NOMO-1 (cell line): ENCODE measurements around the gene LGR4.
"Not testable (repeated sequence)": the region's sequence is repeated elsewhere in the genome, so short reads cannot be mapped to it uniquely, and the experiment has no call there.

Source experiments
- DNase-seq, 2 experiments: peaks; one replicate each; lab custom pipeline; 2025; ENCODE audit not compliant: unreplicated experiment in 2 of 2; lab: John Stamatoyannopoulos, UW

LGR4 gene

DNA sequence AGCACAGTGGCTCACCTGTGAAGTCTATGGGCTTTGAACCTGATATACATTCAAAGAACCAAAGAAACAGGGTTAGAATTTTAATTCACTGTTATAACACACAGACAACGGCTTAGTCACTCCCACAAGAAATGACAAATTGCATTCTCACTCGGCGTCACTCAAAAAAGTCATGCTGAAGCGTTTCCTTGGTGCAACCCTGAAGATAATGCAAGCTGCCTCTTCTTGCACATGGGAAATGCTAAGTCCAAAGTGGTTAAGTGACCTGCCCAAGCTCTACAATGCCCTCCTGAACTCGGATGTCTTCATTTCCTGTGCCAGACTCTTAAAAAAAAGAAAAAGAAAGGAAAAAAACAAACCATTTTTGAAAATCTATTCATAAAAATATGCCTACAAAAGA lies 10.0 kb downstream of the LGR4 start:
- no peak for DNase-seq

DNA sequence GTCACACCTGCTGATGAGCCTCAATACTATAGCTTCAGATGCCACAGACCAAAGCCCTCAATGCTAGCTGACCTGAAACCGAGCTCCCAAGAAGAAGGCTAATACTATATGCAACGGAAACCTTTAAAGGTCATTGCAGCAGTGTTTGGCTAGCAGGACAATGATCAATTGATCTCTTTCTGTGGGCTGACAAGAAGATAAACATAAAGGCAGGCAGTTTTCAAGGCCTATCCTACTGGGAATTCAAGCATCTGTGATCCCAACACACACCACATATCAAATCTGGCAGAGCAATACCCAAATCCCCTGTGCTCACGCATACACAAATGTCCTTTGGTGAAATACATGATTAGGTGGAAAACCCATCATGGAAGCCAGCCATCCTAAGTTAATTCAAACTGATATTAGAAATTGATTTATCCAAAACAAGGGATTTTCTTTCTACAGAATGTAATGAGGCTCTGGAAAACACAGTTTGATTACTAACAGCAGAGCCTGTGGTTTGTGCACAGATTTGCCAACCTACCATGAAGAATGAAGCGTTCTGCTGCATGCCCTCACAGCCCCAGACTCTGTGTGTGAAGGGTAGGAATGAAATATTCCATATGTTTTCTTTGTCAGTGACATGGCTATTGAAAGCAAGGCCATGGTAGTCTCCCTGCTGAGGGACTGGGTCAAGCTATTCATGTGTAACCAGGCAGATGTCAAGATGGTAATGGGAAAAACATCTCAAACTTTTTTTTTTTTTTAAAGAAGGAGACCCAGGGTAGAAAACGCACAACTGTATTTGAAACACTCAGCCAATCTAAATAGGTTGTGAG lies 12.2 kb downstream of the LGR4 start:
- DNase-seq, result no peak

DNA sequence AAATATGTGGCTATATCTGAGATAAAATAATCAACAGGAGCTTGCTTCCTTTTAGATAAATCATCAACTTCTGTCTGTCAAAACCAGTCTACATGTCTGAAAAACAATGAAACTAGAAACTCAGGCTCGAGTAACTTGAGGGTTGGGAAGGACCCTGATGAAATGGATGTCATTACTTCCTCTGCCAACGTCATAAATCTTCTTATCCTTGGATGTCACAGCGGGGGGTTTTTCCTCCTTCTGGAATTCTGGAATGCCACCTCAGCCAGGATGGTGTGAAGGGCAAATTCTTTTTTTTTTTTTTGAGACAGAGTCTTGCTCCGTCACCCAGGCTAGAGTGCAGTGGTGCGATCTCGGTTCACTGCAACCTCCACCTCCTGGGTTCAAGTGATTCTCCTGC lies 13.4 kb downstream of the LGR4 start:
- no peak for DNase-seq

DNA sequence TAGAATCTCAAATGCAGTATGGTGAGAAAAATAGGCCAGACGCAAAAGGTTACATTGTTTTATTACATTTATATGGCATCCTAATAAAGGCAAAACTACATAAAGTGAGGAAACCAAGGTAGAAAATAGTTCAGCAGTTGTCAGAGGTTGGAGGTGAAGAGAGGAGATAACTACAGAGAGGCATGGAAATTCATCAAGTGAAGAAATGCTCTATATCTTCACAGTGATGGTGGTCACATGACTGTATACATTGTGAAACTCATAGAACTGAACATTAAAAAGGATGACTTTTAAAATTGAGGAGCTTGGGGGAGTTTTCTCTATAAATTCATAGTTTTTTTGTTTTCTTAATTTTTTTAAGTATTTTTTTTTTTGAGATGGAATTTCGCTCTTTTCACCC lies 14.4 kb downstream of the LGR4 start:
- no peak for DNase-seq

DNA sequence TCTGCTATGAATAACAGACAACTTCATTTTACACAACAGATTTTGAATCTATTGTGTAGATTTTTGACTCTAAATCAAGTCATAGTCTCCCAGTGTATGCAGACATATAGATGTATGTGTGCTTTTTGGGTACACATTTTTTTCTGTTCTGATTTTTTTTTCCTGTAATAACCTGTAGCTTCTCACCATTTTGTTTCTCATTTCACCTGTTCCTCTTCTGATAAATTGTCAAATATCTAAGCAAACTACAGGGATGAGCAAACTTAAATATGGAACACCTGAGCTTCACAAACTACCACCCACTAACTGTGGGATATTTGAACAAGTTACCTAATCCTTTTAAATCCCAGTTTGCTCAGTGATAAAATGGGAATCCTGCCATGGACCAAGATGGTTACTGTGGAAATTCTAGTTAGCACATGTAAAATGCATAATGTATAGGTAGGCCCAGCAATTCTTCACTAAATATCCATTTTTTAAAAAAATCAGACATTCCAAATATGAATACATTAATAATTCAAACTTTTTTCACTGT lies 15.7 kb downstream of the LGR4 start:
- no peak for DNase-seq

DNA sequence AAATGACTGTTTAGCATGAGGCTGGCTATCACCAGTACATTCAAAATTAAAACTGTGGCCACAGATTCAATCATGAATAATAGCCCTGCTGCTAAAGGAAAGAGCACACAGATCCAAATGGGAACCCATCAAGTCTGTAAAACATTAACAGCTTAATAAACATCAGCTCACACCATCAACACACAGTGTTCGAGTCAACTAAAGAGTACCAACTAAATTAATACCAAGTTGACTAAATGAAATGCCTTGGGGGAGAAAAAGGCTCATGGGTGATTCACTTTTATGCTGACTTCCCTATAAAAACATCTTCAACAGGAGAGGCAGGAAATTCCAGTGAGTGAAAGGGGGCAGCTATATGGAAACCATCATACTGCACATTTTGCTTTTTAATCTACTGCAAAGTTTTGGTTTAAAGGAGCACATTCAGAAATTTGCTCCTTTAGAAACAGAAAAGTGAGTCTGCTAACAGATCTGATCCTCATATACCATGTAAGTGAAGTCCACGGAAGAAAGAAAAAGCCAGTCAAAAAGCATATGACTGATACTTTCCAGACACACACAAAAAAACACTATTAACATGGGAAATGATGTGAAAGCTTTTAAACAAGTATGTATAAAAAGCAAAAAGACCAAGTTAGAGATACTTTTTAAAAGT lies 16.3 kb downstream of the LGR4 start:
- no peak for DNase-seq

DNA sequence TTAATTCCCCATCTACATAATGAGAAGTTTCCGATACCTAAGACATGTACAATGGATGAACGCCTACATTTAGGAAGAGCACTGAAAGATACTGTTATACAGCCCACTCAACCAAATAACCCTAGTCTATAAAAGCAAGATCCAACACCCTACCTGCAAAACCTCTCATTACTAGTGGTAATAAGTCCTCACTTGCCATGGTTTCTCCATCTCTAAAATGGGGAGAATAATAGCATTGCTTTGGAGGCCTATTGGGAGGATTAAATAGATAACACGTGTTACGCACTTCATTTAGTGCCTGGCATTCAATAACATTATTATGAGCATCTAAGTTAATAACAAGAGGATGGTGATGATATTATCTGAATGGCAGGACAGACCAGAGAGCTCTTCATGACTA lies 16.9 kb downstream of the LGR4 start:
- DNase-seq, result no peak

DNA sequence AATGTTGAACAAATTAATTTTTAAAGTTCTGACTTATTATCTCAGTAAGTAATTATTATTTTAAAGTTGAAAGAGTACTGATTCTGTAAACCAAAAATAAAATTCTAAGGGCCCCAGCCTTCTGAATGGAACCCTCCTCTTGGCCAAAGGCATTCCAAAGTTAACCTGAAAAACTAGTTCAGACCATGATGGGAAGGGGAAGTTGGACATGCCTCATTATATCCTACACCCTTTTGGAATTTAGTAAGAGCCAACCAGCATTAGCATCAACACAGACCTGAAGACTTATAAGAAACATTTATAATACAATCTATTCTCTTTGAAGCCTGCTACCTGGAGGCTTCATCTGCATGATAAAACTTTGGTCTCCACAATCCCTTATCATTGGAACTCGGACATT lies 18.9 kb downstream of the LGR4 start:
- no peak for DNase-seq

DNA sequence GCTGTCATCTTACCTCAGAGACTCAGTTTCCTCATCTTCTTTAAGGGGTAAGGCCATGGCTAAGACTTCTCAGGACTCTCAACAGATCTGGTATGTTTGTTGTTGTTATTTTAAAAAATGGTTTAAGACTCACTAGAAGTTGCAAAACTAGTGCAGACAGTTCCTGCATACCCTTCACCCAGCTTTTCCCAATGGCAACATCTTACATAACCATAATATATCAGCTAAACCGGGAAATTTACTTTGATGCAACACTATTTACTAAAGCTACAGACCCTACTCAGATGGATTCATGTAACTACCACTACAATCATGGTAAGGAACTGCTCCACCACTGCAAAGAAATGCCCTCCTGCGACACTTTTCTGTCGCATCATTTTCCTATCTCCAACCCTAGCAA lies 20.4 kb downstream of the LGR4 start:
- DNase-seq, result no peak

DNA sequence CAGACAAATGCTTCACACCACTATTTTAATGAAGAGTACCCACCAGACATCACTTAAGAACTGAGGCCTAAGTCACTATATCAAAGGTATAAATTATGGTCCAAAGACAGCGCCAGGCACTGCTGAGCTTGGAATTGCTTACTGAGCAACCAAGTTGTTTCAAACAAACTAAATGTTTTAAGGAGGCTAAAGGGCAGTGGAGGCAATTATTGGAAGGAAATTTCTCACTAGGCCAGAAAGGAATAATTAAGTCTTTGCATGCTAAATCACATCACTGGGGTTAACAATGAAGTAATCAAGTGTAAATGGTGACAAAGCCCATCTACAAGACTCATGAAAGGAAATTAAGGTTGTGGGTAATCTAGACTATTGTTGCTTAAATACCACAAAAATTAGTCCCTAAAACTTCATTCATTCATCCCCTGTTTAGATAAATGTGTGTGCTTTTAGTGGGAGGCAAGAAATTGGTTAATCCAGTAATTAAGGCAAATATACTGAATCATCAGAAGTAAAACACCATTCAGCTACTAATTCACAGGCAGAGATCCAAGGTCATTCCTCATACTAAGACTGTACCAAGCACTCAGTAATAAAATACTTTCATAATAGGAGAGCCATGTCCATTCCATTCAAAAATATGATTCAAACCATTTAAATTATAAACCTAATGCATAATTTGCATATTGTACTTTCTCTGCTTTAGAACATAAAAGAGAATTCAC lies 21.2 kb downstream of the LGR4 start:
- DNase-seq, result no peak

DNA sequence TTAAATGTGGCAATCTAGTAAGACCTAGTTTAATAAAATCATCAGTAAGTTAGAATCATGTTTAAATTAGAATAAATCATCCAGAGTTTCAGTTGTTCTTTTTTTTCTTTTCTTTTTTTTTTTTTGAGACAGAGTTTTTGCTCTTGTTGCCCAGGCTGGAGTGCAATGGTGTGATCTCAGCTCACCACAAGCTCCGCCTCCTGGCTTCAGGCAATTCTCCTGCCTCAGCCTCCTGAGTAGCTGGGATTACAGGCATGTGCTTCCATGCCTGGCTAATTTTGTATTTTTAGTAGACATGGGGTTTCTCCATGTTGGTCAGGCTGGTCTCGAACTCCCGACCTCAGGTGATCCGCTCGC lies 24.4 kb downstream of the LGR4 start:
- not testable (repeated sequence) for DNase-seq

DNA sequence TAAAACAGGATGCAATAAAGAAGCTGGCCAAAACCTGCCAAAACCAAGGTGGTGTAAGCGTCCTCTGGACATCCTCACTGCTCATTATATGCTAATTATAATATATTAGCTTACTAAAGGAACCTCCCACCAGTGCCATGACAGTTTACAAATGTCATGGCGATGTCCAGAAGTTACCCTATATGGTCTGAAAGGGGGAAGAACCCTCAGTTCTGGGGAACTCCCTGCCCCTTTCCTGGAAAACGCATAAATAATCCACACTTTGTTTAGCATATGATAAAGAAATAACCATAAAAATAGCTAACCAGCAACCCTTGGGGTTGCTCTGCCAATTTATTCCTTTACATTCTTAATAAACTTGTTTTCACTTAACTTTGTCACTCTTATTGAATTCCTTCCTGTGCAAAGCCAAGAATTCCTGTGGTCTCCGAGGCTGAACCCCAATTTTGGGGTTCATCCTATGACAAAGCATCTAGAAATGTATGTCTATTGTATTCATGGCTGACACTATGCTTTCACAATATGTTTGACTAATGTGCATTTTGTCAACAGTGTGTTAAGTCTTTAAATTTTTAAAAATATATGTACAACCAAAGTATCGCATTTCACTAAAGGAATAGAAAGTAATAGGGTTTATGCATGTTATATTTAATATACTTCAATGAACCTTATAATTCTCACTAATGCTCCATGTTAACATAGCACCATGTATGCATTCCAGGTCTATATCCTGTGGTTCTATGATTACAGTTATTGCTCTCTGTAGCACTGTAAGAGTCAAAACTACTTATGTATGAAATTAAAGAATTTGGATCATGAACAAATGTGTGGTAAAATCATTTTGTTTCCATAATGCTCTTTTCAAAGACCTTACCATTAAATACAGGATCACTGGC lies 25.1 kb downstream of the LGR4 start:
- DNase-seq, result no peak

DNA sequence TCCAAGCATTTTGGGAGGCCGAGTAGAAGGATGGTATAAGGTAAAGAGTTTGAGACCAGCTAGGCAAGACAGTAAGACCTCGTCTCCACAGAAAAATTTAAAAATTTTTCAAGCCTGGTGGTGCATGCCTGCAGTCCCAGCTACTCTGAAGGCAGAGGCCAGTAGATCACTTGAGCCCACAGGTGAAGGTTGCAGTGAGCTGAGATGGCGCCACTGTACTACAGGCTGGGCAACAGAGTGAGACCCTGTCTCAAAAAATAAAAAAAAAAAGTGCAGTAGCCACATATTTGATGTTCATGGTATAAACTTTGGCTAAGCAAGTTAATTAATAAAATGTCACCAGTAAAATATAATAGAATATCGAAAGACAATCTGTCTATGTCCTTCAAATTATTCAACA lies 27.0 kb downstream of the LGR4 start:
- DNase-seq, result no peak

DNA sequence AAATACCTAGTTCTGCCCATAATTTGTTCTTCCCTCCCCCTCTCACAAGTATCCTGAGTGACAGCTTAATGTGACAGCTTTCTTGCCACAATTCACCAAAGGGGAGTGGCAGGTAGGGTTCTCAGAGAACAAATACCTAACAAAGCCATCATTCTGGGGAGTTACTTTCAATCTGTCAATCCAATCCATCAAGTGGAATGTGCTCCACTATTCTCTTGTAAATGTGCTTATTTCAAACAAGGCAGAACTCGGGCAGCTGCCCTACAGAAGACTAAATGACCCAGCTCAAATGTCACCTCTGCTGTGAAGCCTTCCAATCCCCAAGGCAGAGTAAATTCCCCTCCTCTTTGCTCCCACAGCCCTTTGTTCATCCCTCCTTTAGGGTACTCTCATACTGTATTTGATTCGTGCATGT lies 27.8 kb downstream of the LGR4 start:
- no peak for DNase-seq

DNA sequence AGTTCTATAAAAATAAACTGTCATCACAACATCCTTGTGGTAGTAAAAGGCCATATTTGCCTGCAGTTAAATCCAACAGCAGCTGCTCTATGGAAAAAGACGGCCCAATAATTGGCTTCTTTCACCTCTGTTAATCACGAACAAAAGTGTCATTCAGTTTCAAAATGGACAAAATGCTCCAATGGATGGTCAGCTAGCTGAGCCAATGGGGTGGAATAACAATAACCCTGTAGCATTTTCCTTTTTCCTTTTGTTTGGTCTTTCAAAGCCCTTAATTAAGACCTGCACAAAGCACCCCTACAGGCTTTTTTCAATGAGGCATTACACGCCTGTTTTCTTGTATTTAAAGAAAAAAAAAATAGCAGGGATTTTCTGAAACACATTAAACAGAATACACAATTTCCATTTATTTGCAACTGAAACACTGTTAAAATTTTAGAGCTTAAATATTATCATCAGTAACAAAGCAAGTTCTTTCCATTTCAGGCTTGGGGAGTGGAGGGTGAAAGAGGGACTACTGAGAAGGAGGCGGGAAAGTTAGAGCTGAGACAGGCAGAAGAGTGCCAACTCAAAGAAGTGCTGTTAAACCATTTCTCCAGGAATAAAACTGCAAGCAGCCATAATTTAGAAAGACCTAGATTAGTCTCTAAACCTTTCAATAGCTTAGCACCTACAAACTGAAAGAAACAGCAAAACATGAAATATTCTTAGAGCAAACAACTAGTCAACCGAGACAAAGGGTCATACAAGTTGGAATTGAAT lies 28.7 kb downstream of the LGR4 start:
- DNase-seq, result no peak

DNA sequence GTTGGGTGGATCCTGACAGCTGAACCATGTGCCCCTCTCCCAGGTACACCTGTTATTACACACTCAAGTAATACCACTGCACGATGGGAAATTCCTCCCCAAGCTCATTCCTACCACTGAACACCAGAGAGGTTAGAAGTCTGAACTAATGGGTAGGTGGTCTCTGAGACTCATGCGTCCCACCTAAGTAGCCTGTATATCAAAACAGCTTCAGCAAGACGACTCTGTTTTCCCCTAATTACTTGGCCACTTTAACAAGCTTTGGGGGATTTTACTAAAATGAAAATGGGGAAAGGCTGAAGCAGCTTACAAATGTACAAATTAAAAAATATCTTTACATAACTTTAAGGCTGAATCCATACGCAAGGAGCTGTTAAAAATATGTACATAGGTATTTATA lies 29.4 kb downstream of the LGR4 start:
- no peak for DNase-seq

DNA sequence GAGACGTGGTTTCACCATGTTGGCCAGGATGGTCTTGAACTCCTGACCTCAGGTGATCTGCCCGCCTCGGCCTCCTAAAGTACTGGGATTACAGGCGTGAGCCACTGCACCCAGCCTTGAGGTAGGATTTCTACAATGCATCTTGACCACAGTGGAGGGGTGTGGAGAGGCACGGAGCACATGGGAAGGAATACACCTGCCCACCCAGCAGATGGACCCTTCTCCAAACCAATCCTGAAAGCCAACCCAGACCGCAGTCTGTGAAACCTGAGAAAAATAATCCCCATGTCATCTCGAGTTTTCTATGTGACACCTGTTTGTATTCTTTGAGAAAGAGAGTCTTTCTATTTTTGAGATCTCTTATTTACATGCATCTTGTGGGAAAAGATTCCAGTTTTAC lies 32.5 kb downstream of the LGR4 start:
- DNase-seq, result no peak

DNA sequence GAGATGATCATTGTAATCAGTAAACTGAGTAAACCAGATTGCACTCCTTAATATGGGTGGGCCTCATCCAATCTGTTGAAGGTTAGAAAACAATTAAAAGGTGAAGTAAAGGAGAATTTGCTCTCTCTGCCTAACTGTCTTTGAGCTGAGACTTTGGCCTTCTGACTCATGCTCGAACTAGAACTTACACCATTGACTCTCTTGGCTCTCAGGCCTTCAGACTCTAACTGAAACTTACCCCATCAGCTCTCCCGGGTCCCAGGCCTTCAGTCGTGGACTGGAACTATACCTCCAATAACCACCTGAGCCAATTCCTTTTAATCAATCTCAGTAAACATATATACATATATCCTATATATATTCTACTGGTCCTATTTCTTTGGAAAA lies 34.0 kb downstream of the LGR4 start:
- no peak for DNase-seq

DNA sequence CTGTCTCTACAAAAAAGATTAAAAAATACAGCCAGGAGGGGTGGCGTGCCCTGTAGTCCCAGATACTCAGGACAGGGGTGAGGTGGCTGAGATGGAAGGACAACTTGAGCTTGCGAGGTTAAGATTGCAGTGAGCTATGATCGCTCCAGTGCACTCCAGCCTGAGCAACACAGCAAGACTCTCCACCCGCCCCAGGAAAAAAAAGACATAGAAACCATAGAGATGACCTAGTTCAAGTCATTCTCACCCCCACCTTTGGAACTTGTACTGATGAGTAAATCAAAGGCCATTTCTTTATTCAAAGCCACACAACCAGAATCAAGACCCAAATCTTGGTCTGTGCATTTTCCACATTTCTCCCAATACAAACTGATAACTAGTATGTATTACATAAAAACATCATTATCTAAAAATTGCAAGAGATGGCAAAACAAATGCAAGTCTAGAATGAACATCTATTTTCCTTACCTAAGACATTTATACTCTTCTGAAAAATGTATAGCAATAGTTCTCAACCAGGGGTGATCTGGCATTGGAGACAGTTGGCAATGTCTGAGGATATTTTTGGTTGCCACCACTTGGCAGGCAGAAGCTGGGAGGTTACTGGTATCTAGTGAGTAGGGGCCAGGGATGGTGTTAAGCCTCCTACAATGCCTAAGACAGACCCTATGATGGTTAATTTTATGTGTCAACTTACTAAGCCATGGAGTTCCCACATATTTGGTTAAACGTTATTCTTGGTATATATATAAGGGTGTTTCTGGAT lies 34.6 kb downstream of the LGR4 start:
- no peak for DNase-seq
